NCI-H748 (cell line): ENCODE measurements around the gene SMAD7.
A peak's percentile ranks its signal among the peaks of the same experiment; 100 is the strongest.

ENCODE experiments used
- DNase-seq: peaks from one replicate; lab custom pipeline; 2025; ENCODE audit not compliant: unreplicated experiment; lab: John Stamatoyannopoulos, UW

Gene SMAD7

DNA sequence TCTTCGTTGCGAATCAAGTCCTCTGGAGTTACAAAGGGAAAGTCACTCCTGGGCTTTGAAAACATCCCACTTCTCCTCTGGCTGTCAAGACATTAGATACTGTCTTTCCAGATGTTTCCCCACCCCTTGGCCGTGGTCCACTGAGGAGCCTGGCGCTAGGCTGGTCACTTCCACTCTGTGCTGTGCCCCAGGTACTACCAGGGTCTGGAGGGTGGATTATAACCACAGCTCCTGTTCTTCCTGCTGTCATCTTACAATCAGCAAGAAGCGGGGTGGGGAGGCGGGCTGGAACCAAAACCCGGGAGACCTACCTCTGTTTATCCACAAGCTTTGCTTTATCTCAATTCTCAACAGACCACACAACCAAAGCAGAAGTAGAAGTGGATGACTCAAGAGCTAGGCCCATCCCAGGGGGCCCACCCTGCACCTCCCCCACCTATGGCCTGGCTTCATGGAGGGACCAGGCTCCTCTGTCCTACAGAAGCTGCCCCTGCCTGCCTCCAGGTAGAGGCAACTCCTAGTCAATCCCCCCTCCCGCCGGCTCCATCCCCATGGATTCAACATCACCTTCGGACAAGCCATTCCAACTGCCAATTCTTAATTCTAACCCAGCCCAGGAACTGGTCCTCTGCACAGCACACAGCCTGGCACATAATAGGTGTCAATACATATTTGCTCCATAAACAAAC lies 17.8 kb downstream of the SMAD7 start:
- DNase-seq: no peak

DNA sequence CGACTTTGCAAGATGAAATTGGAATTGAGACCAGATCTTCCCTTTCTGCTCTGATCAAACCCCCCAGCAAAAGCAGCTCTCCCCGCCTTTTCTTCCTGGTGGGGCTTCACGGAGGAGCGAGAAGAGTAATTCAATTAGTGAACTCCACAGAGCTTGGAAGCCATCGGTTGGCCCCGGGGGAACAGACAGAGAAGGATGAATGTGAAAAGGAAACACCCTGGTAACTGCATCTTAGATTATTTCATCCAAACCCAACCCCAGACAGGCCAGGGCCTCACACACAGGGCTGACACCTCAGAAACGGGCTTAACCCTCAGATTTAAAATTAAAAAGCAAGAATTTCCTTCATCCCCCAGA lies 18.3 kb downstream of the SMAD7 start:
- DNase-seq: no peak

DNA sequence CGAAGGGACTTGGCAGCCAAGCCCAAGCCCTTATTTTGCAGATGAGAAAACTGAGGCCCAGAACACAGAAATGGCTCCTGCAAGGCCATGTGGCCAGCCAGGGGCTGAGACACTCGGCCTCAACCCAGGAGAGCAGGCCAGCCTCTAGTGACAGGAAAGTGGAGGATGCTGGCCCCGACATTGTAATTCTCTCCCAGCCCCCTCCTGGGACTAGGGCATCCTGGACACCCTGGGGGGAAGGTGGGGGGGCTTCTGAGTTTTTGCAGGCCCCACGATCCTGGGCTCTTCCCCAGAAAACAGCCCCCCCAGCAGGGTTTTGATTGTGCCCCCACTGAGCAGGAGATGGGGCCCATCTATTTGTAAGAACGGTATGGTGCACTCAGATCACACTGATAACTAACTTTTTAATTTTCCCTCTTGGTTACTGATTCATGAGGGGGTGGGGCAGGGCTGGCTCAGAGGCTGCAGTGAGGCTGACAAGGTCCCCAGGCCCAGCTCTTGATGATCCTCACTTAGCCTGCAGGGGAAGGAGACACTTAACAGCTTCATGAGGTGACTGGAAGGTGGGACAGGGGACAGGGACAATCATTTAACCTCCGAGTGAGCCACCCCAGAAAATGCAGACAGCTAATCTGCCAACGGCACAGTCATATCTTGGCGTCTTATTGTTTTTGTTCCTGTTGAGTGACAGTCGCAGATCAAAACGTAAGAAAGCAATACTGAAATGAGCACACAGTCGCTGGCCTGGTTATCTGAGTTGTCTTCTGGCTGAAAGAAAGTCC lies 18.9 kb downstream of the SMAD7 start:
- DNase-seq: no peak

DNA sequence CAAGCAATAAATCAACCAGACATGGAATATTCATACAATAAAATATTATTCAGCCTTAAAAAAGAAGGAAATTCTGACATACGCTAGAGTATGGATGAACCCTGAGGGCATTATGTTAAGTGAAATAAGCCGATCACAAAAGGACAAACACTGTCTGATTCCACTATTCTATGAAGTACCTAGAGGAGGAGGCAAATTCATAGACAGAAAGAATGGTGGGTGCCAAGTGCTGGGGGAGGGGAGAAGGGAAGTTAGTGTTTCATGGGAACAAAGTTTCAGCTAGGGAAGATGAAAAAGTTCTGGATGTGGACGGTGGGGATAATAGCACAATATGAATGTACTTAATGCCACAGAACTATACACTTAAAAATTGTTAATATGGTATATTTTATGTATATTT lies 19.8 kb downstream of the SMAD7 start:
- DNase-seq: no peak

DNA sequence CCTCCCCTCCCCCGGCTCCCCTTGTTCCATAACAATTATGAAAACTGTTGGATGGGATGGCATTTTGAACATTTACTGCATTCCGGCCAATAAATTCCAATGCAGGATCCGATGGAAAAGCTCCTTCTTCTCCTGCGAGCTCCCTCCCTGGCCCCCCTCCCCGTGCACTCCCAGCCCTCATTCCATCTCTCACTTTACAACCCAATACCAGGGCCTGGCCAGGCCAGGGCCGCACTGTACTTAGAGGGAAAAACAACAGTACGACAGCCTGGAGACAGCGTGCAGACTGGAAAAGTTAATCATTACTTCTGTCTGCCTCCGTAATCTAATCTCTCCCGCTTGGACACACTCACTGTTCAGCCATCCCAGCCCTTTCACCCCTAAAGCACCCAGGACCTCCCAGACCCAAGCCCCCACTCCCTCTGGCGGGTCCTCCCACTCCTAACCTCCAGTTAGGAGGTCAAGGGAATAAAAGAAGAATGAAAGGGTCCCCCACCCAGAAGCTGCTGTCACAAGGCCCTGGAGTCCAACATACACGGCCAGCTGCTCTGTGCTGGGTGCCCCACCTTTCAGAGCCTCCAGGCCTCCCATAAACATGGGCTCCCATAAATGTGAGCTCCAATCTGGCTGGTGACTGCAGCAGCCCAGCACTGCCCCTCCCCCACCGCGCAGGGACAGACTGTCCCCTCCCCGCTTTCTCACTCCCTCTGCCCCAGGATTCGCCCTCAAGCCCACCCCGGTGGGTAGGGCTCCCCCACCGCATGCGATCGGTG lies 20.6 kb downstream of the SMAD7 start:
- no peak for DNase-seq

DNA sequence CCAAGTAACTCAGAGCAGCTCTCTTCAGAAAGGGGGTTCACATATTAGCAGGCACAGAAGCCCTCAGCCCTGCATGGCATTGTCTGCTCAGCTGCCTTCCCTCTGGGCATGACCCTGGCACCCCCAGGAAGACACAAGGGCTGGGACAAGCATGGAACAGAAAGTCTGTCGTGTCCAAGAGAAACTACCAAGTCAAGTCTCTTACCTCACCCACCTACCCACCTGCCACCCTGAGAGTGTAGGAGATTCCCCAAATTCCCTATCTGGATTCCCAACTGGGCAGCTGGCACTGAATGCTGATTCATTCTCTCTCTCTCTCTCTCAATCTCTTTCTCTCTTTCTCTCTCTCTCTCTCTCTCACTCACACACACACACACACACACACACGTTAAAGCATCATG lies 21.6 kb downstream of the SMAD7 start:
- no peak for DNase-seq

DNA sequence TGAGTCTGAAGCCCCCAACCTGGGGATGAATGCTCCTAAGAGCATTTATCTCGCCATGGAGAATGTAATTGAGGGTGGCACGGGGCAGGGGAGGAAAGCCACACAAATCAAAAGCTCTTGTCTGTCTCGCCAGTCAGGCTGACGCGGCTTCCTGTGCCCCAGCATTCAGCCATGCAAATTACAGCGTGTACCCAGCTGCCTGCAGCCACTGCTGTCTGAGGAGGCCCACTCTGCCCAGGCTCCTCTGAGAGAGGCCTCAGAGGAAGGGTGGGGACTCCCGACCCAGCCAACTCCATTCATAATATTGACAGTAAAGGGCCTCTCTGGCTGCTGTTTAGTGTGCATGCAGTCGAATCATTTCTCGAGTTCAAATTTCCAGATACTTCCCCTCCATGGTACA lies 22.0 kb downstream of the SMAD7 start:
- DNase-seq: peak; percentile 96

DNA sequence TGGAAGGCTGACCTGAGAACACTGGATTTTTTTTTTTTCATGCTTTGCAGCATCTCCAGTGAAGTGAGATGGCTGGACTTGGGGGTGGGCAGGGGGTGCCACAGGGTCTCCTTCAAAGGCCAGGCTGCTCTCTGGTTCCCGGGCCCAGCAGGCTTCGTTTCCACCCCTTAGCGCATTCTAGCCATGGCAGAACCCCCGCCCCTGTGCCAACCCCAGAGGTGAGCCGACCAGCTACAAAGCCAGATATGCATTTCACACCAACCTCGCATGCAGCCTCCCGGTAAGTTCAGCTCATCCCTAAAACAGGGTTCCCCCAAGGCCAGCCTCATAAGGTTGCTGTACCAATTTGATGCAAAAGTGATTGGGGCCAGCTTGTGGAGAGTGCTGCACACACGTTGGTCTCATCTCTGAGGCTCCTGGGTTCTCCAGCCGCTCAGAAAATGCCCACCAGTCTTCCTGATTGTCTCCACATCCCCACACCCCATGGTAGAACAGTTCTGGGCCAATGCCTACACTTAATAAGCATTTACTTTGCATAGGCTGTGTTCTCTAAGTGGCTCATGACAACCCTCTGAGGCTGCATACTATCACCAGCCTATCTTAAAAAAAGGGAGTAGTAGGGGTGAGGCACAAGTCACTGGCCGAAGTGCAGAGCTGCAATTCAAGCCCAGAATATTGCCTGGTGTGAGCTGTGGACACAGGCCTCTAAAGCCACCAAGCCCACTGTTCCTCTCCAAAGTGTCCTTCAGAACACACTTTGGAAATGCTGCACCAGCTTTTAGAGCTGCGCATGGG lies 23.3 kb downstream of the SMAD7 start:
- DNase-seq: no peak

DNA sequence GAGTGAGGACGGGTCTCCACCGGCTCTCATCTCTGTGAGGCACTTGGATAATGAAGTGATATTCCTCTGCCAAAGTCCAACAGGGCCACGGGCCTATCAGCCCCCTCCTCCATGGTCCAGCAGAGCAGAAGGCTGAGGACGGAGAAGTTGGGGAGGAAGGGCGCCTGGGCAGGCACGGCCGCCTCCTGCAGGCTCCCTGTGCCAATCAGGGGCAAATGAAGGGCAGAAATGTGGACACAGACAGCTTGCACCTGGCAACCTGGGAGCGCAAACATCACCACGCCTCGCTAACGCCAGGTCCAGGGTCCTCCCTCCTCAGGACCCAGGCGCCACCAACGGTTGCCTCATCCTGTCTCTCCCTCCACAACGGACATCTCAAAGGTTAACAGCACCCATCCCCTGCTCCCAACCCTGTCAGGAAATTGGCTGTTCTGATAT lies 24.3 kb downstream of the SMAD7 start:
- peak; percentile 89 for DNase-seq

DNA sequence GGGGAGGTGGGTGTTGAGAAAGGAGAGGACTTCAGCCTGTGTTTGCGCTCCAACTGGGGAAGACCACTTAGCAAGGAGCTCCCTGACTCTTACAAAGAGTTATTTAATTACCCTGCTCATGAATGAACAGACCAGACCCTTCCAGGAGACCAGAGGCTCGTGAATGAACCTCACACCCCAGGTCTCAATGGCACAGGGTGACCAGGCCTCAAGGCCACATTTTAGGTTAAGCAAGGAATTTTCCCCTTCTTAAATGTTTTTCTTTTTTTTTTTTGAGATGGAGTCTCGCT lies 25.3 kb downstream of the SMAD7 start:
- no peak for DNase-seq

DNA sequence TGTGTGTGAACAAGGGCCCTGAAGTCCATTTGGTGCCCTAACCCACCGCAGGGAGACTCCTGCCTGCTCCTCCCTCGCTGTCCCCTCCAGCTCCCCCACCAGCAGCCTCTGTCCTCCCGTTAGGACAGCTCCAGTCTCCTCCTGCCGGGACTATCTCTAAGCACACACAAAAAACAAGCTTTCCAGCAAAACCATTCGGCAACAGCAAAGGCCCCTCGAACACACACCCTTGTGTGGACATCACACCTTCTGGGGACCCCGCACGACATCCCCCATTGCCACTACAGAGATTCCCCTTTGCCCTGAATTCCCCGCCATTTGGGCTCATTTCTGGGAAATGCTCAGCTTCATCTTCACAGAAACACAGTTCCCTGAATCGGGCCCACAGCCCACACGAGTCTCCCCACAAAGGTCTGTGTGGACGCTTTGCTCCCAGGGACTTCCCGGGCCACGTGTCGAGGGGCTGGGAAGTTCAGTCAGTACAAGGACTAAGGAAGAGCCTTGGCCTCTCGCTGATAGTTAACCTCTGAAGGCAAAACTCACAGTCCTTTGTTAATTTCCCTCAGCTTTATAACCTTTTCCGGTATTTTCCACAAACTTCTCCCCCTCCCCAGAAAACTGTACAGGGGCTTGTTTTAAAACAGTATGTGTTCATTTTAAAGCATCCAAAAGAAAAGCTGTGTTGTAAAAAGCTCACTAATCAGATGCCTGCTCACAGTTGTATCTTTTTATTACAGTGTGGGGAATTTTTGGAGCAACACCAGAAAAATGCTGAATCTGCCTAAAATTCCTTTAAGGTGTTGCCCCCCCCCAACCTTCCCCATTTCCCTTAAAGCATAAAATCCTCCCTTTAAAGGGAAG lies 25.9 kb downstream of the SMAD7 start:
- DNase-seq: no peak

DNA sequence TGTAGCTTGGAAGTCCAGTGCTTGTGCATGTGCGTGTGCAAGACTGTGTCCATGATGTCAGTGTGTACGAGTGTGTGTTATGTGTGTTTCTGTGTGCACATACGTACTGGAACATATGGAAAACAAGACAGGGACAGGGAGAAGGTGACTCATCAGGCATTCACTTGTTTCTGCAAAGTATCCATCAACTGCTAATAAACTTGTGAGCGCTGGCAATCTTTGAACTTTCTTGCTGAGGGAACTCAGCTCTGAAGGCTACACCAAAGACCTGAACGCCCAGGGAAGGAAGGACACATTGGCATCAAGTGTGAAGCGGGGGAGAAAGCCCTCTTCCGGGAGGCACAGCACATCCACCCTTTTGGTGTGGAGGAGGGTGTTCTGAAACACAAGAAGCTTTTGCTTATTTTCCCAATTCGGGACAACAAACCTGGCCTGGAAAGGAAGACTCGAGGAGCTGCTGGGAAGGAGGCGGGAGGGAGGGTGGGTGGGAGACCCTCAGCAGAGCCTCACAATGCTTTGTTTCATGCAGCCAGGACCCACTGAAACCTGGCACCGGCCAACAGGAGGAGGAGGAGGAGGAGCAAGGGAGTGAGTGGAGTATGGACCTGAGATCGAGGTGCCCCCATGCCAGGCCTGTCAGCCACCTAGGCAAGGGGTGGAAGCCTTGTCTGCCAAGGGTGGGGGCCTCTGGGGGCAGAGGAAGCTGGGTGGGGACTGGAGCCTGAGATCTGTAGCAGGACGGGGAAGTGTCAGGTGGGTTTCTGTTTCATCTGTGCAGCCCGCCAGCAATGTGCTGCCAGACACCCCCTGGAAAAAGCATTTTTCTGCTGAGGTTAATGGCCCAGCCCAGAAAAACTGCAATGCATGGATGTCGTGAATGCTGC lies 26.8 kb downstream of the SMAD7 start:
- DNase-seq: no peak

DNA sequence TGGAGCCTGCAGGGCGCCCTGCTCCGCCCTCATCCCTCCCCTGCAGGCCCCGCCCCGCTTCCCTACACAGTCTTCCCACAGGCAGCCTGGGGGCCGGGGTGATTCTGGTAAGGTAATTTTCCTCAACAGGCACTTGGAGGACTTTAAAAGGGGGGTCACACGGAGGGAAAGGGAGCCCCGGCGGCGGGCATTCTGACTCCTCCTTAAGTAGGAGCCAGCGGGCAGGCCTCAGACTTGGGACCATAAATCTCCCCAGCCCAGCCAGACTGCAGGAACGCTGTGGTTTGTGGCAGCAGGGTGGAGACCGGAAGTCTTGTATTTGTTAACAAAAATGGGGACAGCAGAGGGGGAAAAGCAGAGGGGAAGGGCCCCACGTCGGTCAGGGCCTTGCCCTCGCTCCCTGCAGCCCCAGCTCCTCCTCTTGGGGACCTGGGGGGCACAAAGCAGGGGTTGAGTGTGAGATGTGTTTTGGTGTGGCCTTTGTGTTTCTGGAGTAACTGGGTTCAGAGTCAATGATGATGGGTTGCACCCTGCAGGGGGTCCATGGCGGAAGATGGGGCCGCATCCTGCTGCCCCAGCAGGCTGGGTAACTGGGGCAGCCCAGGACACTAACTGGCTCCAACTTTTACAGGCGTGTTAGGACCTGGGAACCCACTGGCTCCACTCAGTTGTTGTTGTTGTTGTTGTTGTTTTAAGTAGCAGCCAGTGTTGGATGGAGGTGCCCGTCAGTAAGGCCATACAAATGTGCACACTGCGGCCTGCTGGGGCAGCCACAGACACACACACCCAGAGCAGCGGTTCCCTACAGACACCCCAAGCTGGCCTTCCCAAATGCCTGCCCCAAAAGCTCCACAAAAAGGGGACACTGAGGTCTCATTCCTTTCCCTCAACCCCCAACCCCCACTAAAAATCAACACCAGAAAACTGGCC lies 27.7 kb downstream of the SMAD7 start:
- no peak for DNase-seq

DNA sequence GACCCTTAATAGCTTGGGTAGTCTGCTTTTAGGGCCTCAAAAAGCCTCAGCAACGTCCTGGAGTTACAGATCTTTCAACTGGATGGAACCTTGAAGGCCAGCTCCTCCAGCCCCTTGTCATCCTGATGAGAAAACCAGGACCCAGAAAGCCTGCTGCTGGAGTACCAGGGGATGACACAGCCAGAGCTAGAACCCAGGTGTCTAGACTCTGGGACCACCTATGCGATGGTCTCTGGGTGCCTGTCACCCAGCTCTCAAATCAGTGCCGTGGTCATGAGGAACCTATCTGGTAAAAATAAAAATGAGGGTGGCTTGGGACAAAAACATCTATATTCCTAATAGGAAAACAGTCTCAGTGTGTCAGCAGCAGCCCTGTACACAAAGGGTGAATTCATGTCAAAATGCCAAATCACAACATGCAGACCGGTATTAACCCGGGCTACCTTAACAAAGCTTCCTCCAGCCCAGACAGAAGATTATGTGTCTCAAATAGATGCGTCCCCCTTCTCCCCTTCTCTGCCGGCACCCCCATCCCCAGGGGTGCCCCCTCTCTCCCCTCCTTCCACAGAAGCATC lies 28.5 kb downstream of the SMAD7 start:
- DNase-seq: no peak

DNA sequence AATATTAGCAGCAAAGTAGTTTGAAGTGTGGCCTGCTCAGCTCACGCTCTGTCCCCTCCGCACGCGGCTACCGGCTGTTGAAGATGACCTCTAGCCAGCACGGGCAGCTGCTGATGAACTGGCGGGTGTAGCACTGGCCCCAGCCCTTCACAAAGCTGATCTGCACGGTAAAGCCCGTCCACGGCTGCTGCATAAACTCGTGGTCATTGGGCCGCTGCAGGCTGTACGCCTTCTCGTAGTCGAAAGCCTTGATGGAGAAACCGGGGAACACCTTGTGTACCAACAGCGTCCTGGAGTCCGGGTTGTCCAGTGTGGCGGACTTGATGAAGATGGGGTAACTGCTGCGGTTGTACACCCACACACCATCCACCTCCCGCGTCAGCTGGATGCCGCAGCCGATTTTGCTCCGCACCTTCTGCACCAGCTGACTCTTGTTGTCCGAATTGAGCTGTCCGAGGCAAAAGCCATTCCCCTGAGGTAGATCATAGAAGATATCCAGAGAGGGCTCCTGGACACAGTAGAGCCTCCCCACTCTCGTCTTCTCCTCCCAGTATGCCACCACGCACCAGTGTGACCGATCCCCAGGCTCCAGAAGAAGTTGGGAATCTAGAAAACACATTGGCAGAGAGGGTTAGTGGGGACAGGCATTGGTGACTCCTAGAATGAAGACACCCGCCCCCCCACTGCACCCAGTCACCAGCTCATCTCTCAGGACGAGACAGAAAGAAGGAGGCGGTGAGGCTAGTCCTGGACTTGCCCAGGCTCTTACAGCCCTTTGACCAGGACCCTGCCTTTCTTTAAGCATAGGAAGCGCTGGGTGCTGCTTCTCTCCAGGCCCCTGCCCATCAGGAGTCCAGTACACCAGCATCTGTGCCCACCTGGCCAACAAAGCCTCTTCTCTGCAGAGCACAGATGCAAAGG lies 29.2 kb downstream of the SMAD7 start:
- no peak for DNase-seq

DNA sequence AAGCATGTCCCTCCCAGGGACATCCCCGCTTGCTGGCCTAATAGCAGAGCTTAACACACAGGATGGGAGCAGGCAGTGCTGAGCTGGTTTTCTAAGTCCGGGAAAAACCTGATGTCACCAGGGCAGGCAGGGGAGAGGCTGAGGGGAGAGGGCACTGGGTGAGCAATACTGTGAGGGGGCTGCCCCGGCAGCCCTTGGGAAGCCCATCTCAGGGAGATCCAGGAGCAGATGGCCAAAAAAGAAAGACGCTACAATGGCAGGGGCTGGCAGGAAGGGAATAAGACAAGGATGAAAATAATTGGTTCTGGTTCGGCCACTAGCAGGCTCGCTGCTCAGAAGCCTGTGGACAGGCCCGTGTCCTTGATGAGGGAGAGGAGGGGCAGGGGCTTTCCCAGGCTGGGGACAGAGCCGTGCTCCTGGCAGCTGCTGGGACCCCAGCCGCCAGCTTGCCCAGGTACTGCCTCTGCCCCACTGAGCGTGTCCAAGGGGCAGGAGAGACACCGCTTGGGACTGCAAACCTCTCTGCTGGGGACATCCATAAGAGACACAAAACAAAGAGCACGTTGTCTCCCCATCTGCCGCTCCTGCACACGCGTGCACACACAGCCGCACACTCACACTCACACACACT lies 30.2 kb downstream of the SMAD7 start:
- no peak for DNase-seq

DNA sequence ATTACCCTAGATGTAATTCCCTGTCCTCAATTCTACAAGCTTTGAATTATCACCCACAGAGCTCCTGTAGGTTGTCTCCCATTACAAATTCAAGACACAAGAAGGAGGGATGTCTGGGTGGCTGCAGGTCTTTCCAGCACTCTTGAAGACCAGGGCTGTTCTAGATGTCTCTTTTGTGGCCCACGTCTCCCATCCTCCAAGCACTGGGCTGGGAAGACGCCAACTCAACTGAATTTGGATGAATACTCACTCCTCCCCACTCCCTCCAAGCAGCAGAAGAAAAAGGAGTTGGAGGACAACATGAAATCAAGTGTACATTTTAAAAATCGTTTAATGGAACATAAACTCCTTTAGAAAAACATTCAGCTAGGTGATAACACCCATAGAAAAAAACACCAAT lies 31.2 kb downstream of the SMAD7 start:
- DNase-seq: no peak
